GM19043 (cell line): ENCODE data around the gene CTNNBIP1.

Source experiments
- ATAC-seq: cut with Tn5 transposase; IDR thresholded peaks from one replicate; pipeline ENCODE4 v1.9.1; 2021; ENCODE audit warnings: low read depth; ENCODE audit not compliant: unreplicated experiment

The CTNNBIP1 gene

DNA sequence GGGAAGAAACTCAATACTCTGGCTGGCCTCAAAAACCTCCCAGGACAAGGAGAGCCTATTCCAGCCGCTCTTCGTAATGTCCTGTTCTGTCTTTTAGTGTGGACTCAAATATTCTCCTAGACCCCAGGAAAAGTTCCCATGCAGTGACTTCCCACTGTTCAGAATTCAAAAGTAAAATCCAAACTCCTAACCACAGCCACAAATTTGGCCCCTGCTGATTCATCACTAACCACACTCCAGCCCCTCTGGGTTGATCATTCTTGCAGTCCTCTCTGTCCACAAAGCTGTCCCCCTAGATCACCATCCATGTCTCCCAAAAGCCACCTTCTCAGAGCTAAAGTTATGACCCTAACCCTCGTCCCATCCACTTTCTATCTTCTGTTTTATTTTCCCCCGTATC, 5.1 kb downstream of the CTNNBIP1 start:
- no peak for ATAC-seq

DNA sequence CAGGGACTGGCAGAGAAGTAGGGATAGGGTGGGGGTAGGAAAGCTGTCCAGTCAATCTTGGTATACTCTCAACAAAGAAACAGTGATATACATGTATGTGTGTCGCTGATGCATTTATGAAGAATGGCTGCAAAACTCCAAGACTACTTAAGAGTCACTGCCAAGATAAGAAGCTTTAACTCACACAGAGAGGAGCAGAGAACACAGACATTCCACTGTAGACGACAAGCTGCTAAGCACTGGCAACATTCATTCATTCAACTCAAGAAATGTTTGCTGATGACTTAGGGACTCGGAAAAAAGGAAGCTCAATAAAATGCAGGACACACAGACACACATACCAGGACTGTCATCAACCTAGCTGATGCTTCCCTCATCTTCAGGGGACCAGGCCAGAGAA, 5.5 kb downstream of the CTNNBIP1 start:
- no peak for ATAC-seq

DNA sequence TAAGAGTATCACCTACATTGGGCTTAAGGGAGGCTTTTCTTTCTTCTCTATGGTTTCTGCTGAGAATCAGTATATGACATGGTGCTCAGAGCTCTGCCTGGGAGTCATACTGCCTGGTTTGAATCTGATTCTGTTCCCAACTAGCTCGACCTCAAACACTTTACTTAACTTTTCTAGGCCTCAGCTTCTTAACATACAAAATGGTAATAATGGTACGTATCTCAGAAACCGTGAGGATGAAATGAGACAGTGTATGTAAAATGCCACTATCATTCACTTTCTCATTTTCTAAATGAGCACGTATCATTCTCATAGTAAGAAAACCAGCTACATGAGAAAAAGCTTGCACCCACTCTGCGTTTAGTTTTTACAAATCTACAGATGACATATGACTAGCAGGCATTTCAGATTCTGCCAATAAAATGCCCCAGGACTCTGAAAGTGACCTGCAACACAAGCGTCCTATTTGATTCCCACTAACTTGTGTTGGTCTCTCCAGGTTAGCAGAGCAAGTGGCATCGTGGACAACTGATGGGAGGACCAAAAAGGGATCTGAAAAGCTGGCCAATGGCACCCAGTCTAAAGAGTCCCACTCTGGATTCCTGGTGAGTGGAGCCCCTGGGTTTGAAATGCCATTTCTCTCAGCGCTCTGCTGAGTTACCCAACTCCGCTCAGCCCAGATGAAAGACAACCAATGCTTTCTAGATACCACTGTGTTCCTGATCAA, 6.1 kb downstream of the CTNNBIP1 start:
- ATAC-seq = no peak

DNA sequence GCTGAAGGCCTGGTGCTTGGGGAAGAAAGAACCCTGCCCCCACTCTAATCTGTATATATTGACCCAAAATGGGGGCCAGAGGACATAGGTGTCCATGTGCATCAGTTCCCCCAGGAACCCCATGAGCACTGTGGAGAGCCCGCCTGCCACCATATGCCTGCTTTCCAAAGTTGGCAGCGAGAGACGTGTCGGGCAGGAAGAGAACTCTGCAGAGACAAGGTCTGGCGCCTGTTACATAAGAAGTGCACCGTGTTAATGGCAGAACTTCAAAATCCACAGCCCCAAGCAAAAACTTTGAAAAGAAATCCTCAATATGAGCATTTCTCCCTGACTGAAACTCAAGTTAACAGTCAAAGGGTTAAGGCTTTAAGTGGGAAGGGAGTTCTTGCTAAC, 8.0 kb downstream of the CTNNBIP1 start:
- ATAC-seq = no peak

DNA sequence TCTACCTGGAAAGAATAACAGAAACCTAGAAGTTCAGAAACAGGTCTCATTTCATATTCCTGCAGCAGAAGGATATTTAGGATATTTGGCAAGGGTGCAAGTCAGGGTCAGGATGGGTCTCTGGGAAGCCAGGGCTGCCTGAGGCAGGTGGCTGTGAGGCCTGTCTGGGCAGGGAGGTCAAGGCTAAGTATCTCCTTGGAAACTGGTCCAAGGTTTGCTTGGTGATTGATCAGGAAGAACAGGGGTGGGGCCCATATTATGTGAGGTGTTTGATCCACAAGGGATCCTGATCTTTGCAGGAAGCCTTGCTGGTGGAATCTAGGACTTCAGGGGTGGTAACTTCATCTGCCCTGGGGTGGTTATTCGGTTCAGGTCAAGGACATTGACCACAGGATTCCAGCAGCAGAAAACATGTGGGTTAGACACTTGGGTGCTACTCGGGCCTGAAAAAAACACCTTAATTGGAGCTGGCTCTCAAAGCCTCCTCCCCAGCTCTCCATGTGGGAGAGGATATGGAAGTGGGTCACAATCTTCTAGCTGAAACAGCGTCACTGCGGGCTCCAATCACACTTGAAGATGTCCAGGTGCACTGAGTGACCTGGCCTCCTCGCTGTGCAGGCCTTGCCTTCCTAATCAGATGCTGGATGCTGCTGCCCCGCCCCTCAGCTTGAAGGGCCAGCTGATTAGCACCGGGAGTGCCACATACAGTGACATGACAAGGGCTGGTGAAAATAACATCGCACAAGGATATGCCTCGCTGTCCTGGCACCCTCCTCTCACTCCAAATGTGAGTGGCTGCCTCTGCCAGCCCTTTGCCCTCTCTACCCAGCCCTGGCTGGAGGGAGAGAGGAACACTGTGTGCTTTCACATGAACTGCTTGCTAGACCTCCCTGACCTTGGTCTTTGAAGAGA, 8.7 kb downstream of the CTNNBIP1 start:
- no peak for ATAC-seq

DNA sequence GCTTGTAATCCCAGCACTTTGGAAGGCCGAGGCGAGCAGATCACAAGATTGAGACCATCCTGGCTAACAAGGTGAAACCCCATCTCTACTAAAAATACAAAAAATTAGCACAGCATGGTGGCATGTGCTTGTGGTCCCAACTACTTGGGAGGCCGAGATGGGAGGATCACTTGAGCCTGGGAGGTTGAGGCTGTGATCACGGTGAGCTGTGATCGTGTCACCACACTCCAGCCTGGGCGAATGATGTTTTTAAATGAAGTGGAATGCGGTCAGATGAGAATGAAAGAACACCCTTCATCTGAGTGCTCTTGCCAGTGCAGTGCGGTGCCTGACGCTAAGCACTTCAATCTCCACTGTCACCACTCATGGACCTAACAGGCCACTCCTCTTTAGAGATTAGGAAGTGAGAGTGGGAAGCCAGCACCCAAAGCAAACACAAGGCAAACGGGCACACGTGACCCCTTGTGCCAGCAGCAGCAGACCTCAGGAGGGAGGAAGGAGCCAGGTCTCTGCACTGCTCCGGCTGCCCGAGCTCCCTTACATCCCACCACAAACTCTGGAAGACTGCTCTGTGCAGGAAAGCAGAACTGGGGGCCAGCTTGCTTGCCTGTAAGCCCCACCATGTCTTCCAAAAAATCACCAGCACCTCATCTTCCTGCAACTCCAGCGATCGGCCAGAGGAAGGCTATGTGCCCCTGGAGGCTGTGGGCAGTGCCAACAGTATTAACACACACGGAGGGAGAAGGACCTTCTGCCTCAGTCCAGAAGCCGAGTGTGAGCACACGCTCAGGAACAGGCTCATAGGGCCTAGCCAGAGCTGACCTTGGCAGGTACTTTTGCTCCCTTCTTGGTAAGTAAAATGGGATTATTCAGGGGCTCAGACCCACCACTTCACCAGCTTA, 9.7 kb downstream of the CTNNBIP1 start:
- ATAC-seq = no peak

DNA sequence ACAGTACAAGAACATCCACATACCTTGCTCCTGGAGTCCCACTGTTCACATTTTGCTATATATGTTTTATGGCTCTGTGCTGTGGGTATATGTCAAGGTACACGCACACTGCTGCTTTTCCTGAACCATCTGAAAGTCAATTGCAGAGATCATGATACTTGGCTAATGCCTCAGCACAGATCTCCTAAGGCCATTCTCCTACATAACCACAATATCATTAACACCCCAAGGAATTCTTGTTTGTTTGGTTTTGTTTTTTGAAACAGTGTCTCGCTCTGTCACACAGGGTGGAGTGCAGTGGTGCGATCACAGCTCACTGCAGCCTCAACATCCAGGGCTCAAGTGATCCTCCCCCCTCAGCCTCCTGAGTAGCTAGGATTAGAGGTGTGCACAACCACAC, 16.0 kb downstream of the CTNNBIP1 start:
- no peak for ATAC-seq

DNA sequence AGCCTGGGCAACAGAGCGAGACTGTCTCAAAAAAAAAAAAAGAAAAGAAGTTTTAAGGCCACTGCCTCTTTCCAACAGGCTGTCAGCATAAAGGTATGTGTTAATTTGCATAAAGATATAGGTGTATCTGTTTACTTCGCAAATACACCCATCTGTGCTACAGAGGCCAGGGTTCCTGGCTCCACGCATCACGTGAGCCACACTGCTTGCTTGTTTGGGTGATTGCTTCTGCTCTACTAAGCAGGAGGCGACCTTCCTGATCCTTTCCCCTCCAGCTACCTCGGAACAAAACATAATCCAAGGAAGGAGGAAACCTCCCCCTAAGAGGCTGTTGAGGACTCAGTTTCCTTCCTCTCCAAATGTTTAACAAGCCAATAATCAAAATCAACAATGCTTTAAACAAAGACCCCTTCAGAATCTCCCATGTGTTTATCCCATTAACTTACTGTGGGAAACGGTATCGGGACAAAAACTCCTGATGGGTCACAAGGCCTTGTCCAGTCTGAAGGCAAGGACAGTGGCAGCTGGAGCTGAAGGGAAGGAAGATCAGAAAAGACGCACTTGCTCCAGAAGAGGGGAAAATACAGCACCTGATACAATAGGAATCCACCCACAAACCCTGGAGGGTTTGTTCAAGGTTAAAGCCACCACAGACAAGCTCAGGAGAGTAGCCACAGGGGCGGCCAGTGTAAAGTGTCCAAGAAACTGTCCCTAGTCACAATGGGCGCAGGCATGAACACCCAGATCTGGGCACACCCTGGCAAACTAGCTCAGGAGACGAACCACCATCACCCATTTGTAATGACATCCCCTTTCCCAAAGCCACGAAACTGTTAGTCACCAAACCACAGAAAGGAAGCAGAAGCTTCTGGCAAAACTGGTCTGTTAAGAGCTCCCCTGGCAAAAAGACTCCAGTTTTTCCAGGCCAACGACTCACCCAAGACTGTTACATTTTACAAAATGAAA, 17.2 kb downstream of the CTNNBIP1 start:
- ATAC-seq = no peak

DNA sequence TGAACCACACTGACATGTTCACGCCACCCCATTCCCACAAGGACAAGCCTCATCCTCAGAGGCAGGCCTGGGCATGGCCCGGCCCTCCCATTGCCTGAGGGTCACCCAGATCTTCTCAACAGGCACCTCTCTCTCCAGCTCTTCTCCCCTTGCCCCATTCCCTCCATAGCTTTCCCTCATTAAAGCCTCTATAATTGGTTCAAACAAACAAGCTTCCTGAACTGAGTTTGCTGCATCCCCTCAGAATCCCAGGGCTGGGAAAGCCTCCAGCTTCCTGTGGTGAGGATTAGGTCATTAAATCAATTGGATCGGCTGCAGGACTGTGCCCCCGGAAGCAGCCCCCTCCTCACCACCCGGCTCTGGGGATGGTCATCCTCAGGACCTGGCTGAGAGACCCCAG, 18.9 kb downstream of the CTNNBIP1 start:
- no peak for ATAC-seq

DNA sequence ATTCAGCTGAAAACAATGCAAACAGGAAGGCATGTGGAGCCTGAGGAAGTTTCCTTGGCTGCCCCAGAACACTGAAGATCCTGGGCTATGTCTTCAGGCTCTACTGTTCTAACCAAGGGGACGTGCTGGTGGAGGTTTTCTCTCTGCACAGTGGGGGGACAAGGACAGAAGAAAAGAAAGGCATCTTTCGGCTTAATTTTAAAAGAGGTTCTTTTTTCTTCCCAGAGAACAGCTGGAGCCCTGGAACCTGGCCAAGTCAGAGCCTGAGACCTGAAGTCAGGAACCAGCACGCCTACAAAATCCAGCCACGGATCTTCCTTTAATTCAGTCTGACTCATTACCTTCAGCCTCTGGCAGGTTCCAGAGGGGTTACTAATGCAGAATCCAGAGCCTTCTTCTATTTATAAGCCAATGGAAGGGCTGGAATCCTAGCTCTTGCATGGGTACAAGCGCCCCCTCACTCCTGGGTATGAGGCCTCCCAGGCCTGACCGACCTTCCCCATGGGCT, 19.8 kb downstream of the CTNNBIP1 start:
- no peak for ATAC-seq

DNA sequence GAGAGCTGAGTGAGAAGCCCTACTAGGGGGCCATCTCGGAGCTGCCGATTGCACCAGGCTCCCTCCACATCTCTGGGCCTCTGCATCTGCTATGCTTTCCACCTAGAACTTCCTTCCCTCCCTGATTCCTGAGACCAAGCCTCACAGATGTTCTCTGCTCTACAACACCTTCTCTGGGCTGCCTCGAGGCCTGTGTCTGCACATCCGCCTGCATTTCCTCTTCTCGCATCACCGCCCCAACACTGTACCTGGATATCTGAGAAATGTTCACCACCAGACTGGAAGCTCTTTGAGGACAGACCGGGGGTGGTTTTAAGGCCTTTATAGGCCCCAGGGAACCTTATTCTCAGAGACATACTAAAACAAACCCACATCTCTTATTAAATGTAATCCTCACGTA, 20.7 kb downstream of the CTNNBIP1 start:
- ATAC-seq = no peak

DNA sequence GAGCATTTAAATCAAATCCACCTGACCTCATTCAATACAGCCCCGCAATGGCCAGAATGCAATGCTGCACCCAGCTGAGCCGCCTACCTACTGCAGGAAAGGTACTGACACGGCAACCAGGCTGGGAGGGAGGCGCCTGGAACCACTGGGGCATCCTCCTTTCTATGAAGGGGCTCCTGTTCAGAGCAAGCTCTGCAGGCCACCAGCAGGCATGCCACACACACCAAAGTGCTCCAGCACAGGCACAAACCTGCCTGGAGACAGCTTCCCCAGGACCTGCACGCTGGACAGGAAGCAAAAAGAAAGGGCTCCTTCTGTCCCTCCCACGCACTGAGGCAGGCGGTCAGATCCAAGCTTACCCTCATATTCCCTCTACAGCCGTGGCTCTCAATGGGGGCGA, 21.2 kb downstream of the CTNNBIP1 start:
- no peak for ATAC-seq

DNA sequence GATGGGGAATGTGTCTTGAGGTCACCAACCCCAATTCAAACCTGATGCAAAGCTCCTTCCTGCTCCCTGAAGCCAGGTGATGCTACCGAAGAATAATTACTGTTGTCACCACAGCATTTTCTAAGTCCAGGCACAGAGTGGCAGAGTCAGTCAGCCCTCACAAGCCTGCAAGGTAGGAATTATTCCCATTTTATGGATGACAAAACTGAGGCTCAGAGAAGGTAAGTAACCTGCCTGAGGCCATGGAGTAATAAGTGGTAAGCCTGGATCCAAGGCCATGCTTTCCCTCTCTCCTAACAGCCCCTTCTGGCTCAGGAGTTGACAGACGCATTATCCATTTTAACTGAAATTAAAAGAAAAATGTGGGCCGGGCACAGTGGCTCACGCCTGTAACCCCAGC, 23.0 kb downstream of the CTNNBIP1 start:
- no peak for ATAC-seq

DNA sequence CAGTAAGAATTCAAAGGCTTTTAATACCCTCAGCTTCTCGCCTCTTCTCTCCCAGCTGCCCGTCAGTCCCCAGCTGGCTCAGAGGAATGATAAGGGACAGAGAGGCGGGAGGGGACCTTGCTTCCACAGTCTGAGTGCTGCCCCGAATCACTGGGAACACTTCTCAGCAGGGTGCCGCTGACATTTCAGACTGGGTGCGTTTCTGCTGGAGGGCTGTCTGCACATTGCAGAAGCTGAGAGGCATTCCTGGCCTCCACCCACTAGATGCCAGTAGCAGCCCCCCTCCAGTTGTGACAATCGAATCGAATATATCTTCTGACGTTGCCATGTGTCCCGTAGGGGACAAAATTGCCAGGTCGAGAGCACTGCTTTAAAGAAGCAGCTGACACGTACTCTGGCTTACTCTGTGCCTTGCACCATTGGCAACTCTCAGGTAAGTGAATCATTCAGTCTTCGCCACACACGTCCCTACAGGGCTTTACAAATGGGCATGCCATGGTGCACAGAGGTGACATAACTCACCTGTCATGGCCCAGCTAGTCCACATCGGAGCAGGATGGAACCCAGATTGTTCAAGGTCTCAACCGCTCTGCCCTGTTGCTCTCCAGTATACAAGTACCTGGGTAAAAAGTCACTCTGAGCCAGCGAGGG, 23.9 kb downstream of the CTNNBIP1 start:
- ATAC-seq = no peak

DNA sequence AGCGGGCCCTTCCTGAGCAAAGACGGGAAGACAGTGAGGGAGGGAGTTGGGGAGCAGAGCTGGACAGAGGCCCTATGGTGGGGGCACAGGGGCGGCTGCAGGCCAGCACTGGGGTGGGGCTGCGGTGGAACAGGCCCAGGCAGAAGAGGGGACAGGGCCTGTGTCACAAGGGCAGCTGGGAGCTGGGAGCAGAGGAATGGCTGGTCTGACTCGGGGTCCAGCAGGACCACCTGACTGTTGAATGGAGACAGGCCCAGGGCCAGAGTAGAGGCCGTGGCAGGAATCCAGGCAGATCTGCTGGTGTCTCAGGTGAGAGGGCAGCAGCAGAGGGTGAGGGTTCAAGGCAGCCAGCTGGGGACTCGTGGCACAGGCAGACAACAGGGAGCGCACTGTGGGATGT, 25.3 kb downstream of the CTNNBIP1 start:
- no peak for ATAC-seq

DNA sequence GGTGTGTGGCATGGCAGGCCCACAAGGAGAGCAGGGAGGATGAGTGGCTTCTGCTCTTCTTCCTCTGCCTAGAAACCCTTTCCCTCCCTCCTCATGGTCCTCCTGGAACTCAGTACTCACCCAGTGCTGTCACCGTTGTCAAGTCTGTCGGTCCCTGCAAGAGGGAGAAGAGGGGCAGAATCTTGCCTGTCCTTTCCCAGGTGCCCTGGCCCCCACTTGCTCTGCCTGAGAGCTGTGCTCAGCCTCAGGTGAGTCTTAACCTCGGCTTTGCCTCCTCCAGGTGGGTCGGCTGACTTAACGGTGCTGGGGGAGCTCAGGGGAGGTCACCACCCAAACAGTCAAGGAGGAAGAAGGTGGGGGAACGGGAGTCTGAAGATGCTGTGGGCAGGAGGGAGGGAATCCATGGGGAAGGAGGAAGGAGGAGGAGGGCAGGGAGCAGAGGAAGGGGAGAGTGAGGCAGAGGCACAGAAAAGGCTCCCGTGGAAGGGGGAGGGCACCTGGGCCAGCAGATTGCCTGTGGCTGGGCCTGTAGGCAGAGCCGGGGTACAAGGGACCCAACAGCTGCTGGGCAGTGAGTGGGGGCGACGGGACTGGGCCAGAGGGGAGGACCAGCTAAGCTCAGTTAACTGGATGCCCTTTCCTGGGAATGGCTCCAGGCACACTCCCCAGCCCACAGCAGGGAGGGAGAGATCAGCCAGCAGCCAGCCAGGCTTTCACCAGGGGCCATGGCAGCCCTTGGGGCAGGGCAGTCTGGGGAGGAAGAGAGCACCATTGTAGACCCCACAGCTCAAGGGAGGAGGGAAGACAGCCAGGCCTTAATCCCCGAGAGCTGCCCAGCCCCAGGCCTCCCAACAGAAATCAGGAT, 26.3 kb downstream of the CTNNBIP1 start:
- no peak for ATAC-seq

DNA sequence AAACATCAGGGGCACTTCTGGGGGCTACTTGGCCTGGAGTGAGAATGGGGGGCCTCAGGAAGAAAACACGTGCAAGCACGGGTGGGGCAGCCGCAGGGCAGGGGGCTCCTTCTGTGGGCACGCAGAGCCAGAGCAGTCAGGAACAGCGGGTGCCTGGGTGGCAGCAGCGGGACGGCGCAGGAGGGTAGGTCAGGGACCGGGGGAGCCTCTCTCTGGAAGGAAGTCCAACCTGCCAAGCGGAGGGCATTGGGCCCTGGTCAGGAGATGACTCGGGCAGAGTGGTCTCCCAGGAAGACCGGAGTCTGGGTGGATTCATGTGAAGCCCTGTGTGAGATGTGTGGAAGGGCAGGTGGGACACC, 27.1 kb downstream of the CTNNBIP1 start:
- no peak for ATAC-seq

DNA sequence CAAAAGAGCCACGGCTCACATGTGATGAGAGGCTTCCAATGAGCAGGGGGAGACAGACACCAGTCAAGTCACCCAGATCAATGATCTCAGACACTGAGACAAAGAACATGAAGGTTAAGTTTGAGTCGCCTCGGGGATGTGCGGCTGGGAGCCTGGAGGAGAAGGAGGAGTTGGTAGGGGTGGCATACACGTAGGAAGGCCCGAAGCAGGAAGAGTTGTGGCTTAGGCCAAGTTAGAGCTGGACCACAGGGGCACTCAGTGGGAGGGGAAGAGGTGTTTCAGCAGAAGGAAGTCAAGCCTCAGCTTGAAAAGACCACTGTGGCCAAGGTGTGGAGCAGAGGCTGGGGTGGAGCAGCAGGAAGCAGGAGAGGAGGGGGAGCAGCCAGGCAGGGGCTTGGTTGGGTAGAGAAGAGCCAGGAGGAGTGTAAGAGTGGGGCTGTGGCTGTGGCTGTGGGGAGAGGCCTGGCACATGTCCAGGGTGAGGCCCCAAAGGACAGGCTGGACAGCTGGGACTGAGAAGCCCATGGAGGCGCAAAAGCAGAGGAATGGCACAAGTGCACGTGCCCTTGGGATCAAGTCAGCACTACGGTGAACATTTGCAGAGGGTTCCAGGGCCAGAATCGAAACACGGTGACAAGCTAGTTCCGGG, 27.6 kb downstream of the CTNNBIP1 start:
- ATAC-seq = no peak
